Breast epithelium (tissue), 4 donors: ENCODE data around the gene RRAGB. TPM values are rescaled to one million over a fixed set of nuclear protein-coding genes. Genes with fewer than 3 reads are reported as not detected.
"Not testable (repeated sequence)": the region's sequence is repeated elsewhere in the genome, so short reads cannot be mapped to it uniquely, and the experiment has no call there.

Source experiments
- DNase-seq, 2 donors: peaks; one replicate each; pipeline ENCODE4 v3.0.0-alpha.2; 2019; ENCODE audit warnings: low spot score in 2 of 2
- H3K27ac ChIP-seq, 2 donors: fragments of 200-600 bp; sonication (generic) in 1 of 2; one replicate each; pipeline ENCODE4 v1.5.1; 2016 to 2019; ENCODE audit warnings: mild to moderate bottlenecking in 1 of 2
- H3K27me3 ChIP-seq, 2 donors: fragments of 200-600 bp; sonication (generic) in 1 of 2; one replicate each; pipeline versions ENCODE4 v1.5.1 to v1.6.0; 2017 to 2019; ENCODE audit warnings: control low read depth in 1 of 2, mild to moderate bottlenecking in 1 of 2
- H3K36me3 ChIP-seq: fragments of 200-600 bp; one replicate; pipeline ENCODE4 v1.5.1; 2019
- H3K4me1 ChIP-seq, 2 donors: fragments of 200-600 bp; sonication (generic); one replicate each; pipeline ENCODE4 v1.5.1; 2016 to 2019; ENCODE audit warnings: control low read depth in 1 of 2
- H3K4me3 ChIP-seq, 3 donors: fragments of 200-600 bp; sonication (generic); 1 replicate in 2 of 3; 2 replicates in 1 of 3; pipeline ENCODE4 v1.5.1; 2016 to 2019; ENCODE audit warnings: mild to moderate bottlenecking in 3 of 3, moderate library complexity in 2 of 3
- H3K9me3 ChIP-seq, 2 donors: fragments of 200-600 bp; sonication (generic) in 1 of 2; one replicate each; pipeline ENCODE4 v1.5.1; 2016 to 2019; ENCODE audit warnings: control low read depth in 1 of 2
- CTCF ChIP-seq, 3 donors: fragments of 450-650 bp; IDR thresholded peaks; one replicate each; pipeline ENCODE4 v1.5.1; 2016 to 2017; ENCODE audit warnings: antibody characterized with exemption in 3 of 3, mild to moderate bottlenecking in 3 of 3, moderate library complexity in 3 of 3
- POLR2A ChIP-seq: fragments of 450-650 bp; IDR thresholded peaks from one replicate; pipeline ENCODE4 v1.6.1; 2016; ENCODE audit warnings: antibody characterized with exemption, mild to moderate bottlenecking, moderate library complexity
- POLR2AphosphoS5 ChIP-seq, 3 donors: sonication (generic); formaldehyde crosslinking; IDR thresholded peaks; one replicate each; pipeline ENCODE4 v1.6.1; 2017; ENCODE audit warnings: antibody characterized with exemption in 3 of 3
- intact Hi-C: fragments of 100-400 bp; cut with DNase I; formaldehyde crosslinking; loops from one replicate; pipeline ENCODE4 v1.15.1; 2023; ENCODE audit warnings: low total_unique reads
- total RNA-seq, 3 donors: library from RNA; depleted of rRNA; stranded (reverse); fragments of >200 nt; gene quantifications; one replicate each; pipeline ENCODE4 v1.1.0, GENCODE V29; 2016

RRAGB gene
- total RNA-seq, 3 donors from 2014 or later, result 26.6 to 38.7 (median 28.6) TPM

DNA sequence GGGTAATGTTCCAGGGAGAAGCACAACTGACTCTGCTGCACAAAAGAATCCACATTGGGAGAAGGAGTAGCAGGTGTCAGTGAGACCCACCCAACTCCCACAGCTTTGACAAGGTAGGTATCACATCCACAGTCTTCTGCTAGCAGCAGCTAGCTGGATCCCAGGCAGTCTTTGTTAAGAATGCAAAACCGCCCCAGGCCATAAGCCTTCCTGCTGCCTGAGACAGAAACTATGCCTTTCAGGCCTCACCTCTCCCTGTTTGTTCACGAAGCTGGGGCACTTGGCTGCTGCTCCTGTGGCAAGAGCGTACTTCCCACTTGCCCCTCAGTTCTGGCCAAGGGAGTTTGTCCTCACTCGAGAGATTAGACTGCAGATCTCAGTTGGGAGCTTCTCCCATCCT is 21.4 kb downstream of the RRAGB start:
- H3K36me3 ChIP-seq, result no peaks in the 10 kb centered on the region
- H3K4me1 ChIP-seq, result no peaks in the 10 kb centered on the region
- no peak overlapping the region for H3K4me3 ChIP-seq
- H3K9me3 ChIP-seq, result peaks cover 0 to 11% of the 10 kb centered on the region in 2 donors
- no peak overlapping the region for H3K27ac ChIP-seq
- intact Hi-C loops, result no loop called here
- no peak for TF ChIP-seq POLR2AphosphoS5 (IDR thresholded peaks at IDR 0.05)
- DNase-seq, result no peak
- peaks cover 0 to 8% of the 10 kb centered on the region in 2 donors for H3K27me3 ChIP-seq

DNA sequence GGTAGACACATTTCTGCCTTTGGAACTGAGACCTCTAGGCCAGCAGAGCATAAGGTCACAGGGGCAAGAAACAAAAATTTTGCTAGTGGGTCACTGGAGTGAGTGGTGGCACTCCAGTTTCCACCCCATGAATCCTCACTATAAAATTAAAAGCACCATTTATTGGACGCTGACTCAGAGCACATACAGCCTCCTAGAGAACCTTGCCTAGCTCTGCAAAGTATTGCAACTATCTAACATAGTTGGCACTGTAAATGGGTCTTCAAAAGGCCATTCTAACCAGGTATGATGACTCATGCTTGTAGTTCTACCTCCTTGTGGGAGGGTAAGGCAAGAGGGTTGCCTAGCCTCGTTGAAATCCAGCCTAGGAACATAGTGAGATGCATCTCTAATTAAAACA is 25.1 kb downstream of the RRAGB start:
- no peak for DNase-seq
- no peaks in the 10 kb centered on the region for H3K36me3 ChIP-seq
- no peak overlapping the region for H3K4me3 ChIP-seq
- TF ChIP-seq POLR2A, result no peak
- TF ChIP-seq POLR2AphosphoS5 (IDR thresholded peaks at IDR 0.05), result no peak
- no peak for TF ChIP-seq CTCF (IDR thresholded peaks at IDR 0.05)
- H3K4me1 ChIP-seq, result no peaks in the 10 kb centered on the region
- peaks cover 0 to 7% of the 10 kb centered on the region in 2 donors for H3K27me3 ChIP-seq
- H3K27ac ChIP-seq, result no peak overlapping the region
- intact Hi-C loops, result loop anchor here (5.0 kb wide), 1 partner anchor 820 kb away; the partner anchor contains the start of gene UBQLN2
- H3K9me3 ChIP-seq, result no peaks in the 10 kb centered on the region

- H3K36me3 ChIP-seq, H3K27ac ChIP-seq, H3K4me1 ChIP-seq, intact Hi-C loops, H3K9me3 ChIP-seq, H3K4me3 ChIP-seq, H3K27me3 ChIP-seq, DNase-seq: not testable (repeated sequence)
Measured at GRCh38 chrX:55748463-55748862, 30.9 kb downstream of the RRAGB start.

DNA sequence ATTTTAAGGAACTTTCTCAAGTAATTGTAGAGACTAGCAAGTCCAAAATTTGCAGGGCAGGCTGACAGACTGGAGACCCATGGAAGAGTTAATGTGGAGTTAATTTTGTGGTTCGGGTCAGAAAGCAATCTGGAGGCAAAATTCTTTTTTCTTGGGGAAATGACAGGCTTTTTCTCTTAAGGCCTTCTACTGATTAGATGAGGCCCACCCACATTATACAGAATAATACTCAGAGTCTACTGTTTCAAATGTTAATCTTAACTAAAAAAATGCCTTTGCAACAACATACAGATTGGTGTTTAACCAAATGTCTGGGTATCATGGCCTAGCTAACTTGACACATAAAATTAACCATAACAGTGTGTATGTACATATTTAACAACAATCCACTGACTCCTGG is 32.7 kb downstream of the RRAGB start:
- no peak for TF ChIP-seq CTCF (IDR thresholded peaks at IDR 0.05)
- no peak for TF ChIP-seq POLR2A
- TF ChIP-seq POLR2AphosphoS5 (IDR thresholded peaks at IDR 0.05), result no peak
- no peak overlapping the region for H3K4me3 ChIP-seq
- H3K27me3 ChIP-seq, result peaks cover 0 to 15% of the 10 kb centered on the region in 2 donors
- no peaks in the 10 kb centered on the region for H3K4me1 ChIP-seq
- no peak overlapping the region for H3K27ac ChIP-seq
- H3K36me3 ChIP-seq, result no peaks in the 10 kb centered on the region
- intact Hi-C loops, result no loop called here
- no peak for DNase-seq
- H3K9me3 ChIP-seq, result no peaks in the 10 kb centered on the region

- Histone ChIP-seq H3K4me1 (no peaks in the 10 kb centered on the region), H3K27ac (no peak overlapping the region), H3K9me3 (no peaks in the 10 kb centered on the region), H3K36me3 (no peaks in the 10 kb centered on the region), H3K4me3 (no peak overlapping the region), H3K27me3 (peaks cover 0 to 15% of the 10 kb centered on the region in 2 donors)
- DNase-seq, result no peak
- TF ChIP-seq POLR2A (no peak), POLR2AphosphoS5 (IDR thresholded peaks at IDR 0.05) (no peak), CTCF (IDR thresholded peaks at IDR 0.05) (no peak)
- intact Hi-C loops, result no loop called here
Measured at GRCh38 chrX:55754861-55755294, 37.3 kb downstream of the RRAGB start.

- intact Hi-C loops, result no loop called here
- TF ChIP-seq POLR2A (no peak), POLR2AphosphoS5 (IDR thresholded peaks at IDR 0.05) (no peak), CTCF (IDR thresholded peaks at IDR 0.05) (no peak)
Measured at GRCh38 chrX:55758033-55758432, 40.5 kb downstream of the RRAGB start.

More at GRCh38 chrX:55758033-55758432, 40.5 kb downstream of the RRAGB start:
- no peaks in the 10 kb centered on the region for H3K36me3 ChIP-seq
- peaks cover 0 to 6% of the 10 kb centered on the region in 2 donors for H3K27me3 ChIP-seq
- no peak for DNase-seq
- no peak overlapping the region for H3K4me3 ChIP-seq
- H3K27ac ChIP-seq, result no peak overlapping the region
- H3K4me1 ChIP-seq, result no peaks in the 10 kb centered on the region
- no peaks in the 10 kb centered on the region for H3K9me3 ChIP-seq
